Suprapubic skin (tissue), 2 donors: ENCODE measurements around the gene CUL2.

ENCODE experiments used
- EP300 ChIP-seq: sonication (generic); formaldehyde crosslinking; IDR thresholded peaks from one replicate; pipeline ENCODE4 v1.6.1; 2017; ENCODE audit warnings: antibody characterized with exemption
- POLR2A ChIP-seq, 2 donors: fragments of 450-650 bp; IDR thresholded peaks; one replicate each; pipeline ENCODE4 v1.6.1; 2017; ENCODE audit warnings: antibody characterized with exemption in 2 of 2, mild to moderate bottlenecking in 2 of 2, moderate library complexity in 2 of 2

DNA sequence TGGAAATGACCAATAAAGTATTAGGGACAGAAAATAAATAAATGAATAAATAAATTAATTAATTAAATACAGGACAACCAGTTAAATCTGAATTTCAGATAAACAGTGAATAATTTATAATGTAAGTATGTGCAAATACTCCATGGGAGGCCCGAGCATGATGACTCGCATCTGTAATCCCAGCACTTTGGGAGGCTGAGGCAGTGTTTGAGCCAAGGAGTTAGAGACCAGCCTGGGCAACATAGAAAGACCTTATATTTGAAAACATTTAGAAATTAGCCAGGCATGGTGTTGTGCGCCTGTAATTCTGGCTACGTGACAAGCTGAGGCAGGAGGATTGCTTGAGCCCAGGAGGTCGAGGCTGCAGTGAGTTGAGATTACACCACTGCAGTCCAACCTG, 123.7 kb downstream of the CUL2 start:
- TF ChIP-seq EP300 (no peak), POLR2A (IDR thresholded peaks at IDR 0.05) (no peak)
